ENCODE data around the gene XYLT2.
A peak's percentile ranks its signal among the peaks of the same experiment; 100 is the strongest.

The XYLT2 gene

DNA sequence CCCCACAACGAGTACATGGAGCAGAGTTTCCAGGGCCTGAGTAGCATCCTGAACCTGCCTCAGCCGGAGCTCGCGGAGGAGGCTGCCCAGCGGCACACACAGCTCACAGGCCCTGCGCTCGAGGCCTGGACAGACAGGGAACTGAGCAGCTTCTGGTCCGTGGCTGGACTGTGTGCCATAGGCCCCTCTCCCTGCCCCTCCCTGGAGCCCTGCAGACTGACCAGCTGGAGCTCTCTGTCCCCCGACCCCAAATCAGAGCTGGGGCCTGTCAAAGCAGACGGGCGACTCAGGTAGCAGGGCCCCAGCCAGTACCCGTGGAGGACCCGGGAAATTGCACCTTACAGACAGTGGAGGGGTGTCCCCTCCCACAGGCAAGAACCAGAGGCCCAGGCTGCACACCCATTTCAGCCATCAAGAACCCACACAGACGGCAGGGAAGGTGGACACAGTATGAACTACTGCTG is 14.1 kb downstream of the XYLT2 start:
- TF ChIP-seq, protein P1, sequence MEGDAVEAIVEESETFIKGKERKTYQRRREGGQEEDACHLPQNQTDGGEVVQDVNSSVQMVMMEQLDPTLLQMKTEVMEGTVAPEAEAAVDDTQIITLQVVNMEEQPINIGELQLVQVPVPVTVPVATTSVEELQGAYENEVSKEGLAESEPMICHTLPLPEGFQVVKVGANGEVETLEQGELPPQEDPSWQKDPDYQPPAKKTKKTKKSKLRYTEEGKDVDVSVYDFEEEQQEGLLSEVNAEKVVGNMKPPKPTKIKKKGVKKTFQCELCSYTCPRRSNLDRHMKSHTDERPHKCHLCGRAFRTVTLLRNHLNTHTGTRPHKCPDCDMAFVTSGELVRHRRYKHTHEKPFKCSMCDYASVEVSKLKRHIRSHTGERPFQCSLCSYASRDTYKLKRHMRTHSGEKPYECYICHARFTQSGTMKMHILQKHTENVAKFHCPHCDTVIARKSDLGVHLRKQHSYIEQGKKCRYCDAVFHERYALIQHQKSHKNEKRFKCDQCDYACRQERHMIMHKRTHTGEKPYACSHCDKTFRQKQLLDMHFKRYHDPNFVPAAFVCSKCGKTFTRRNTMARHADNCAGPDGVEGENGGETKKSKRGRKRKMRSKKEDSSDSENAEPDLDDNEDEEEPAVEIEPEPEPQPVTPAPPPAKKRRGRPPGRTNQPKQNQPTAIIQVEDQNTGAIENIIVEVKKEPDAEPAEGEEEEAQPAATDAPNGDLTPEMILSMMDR (IDR thresholded peaks at IDR 0.05) = no peak

GRCh38 chr17:50360486-50361115 is 14.7 kb downstream of the XYLT2 start:
- TF ChIP-seq, protein P1 (IDR thresholded peaks at IDR 0.05) = no peak

GRCh38 chr17:50361561-50362480 is 15.9 kb downstream of the XYLT2 start:
- TF ChIP-seq, protein P1 (IDR thresholded peaks at IDR 0.05) = peak; percentile 87

DNA sequence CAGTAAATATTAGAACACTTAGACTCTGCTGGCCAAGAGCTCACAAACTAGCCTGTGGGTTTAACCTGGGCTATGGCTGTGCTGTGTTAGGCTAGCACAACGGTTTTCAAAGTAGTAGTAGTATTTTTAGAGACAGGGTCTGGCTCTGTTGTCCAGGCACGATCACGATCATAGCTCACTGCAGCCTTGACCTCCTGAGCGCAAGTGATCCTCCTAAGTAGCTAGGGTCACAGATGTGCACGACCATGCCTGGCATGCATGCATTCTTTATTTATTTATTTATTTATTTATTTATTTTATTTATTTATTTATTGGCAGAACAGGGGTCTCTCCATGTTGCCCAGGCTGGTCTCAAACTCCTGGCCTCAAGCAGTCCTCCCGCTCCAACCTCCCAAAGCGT is 16.7 kb downstream of the XYLT2 start:
- TF ChIP-seq, protein P1 (IDR thresholded peaks at IDR 0.05) = no peak

GRCh38 chr17:50363217-50364060 is 17.5 kb downstream of the XYLT2 start:
- TF ChIP-seq, protein P1 (IDR thresholded peaks at IDR 0.05) = no peak

DNA sequence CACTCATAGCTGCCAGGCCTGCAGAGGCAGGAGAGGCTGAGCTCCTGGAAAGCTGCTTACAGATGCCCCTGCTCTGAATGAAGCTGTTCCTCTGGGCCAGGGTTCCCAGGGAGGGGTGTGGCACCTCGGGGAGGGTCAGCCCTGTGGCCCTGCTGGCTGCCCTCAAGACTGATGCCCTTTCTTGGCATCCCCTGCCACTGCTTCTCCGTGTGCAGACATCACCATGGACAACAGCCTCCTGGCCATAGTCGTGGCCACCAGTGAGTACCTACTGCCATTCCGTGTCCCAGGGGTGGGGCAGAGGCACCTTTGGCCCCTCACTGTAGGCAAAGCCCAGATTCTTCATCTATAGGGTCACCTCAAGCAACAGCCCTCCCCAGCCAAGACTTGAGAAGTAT is 18.1 kb downstream of the XYLT2 start:
- TF ChIP-seq, protein P1 (IDR thresholded peaks at IDR 0.05) = no peak

DNA sequence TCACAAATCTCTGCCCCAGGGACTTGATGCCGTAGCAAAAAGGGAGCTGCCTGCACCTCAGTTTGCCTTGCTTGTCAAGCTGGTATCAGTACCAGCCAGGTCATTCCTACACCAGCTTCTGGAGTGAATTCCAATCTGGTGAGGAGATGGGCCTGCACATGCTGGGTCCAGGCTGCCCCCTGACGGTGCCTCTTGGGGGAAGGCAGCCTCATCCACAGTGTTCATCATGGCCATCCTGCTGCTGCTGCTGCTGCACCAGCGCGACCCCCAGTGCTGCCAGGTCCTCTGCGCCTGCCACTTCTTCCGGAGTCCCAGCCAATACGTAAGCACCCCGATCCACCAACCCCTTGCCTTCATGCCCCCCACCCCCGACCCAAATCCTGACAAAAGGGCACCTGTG is 18.8 kb downstream of the XYLT2 start:
- TF ChIP-seq, protein P1 (IDR thresholded peaks at IDR 0.05) = no peak

Measured in LNCAP (cell line).